Activated CD4-positive, alpha-beta T cell treated with anti-CD3 and anti-CD28 coated beads, Interleukin-2, amount 10 ng/mL, durations not matched to agents 24 days and 14 days (primary cell): ENCODE measurements around the gene ZMYM4. TPM values are rescaled to one million over a fixed set of nuclear protein-coding genes. Genes with fewer than 3 reads are reported as not detected.

Source experiments
- total RNA-seq: library from RNA; stranded (reverse); gene quantifications from 2 replicates; pipeline ENCODE4 v1.2.3, GENCODE V29; 2022

ZMYM4 gene
- total RNA-seq, 1 donor from 2014 or later = 25.6 TPM

Other genes with a start within 250 kb of the ZMYM4 start
- gene ZMYM6, start 236.8 kb upstream of the ZMYM4 start, total RNA-seq = 20.3 and 23.5 TPM in 2 replicates
- 2.8 and 5.7 TPM in 2 replicates for gene ZMYM1, start 189.3 kb upstream of the ZMYM4 start, total RNA-seq
- gene SFPQ, start 75.6 kb upstream of the ZMYM4 start, total RNA-seq = 385 and 392 TPM in 2 replicates